CD4-positive, CD25-positive, alpha-beta regulatory T cell (primary cell): Measurements from ENCODE around the gene PGA4. TPM values are rescaled to one million over a fixed set of nuclear protein-coding genes. Genes with fewer than 3 reads are reported as not detected.

ENCODE experiments used
- ATAC-seq, 2 donors: fragments of 150-1000 bp; cut with Tn5 transposase; one replicate each; pipeline ENCODE4 v1.10.0; 2021; ENCODE audit warnings: low read depth in 2 of 2, moderate number of reproducible peaks in 2 of 2, moderate library complexity in 1 of 2
- DNase-seq, 3 donors: peaks; one replicate each; pipeline versions ENCODE4 v3.0.0 to v3.0.0-alpha.2; 2012 to 2022; ENCODE audit warnings: mixed read lengths in 1 of 3
- H3K27ac ChIP-seq: one replicate; pipeline ENCODE4 v1.7.0; 2013; ENCODE audit warnings: mild to moderate bottlenecking, low read length; ENCODE audit not compliant: insufficient read depth, poor library complexity, severe bottlenecking
- H3K27me3 ChIP-seq: one replicate; pipeline ENCODE4 v1.7.0; 2013; ENCODE audit warnings: low read length; ENCODE audit not compliant: control insufficient read depth, insufficient read depth
- H3K36me3 ChIP-seq: one replicate; pipeline ENCODE4 v1.7.0; 2013; ENCODE audit warnings: mild to moderate bottlenecking, low read length, moderate library complexity; ENCODE audit not compliant: control insufficient read depth, insufficient read depth
- H3K4me1 ChIP-seq: 2 replicates; pipeline ENCODE4 v1.7.0; 2013; ENCODE audit warnings: mild to moderate bottlenecking, low read length; ENCODE audit not compliant: insufficient read depth, control insufficient read depth, poor library complexity, severe bottlenecking
- H3K4me3 ChIP-seq: one replicate; pipeline ENCODE4 v1.7.0; 2013; ENCODE audit warnings: low read depth, mild to moderate bottlenecking, low read length, moderate library complexity
- H3K9me3 ChIP-seq, 2 experiments: 1 replicate in 1 of 2; 2 replicates in 1 of 2; pipeline ENCODE4 v1.7.0; 2013; ENCODE audit warnings: low read length in 2 of 2, mild to moderate bottlenecking in 1 of 2, moderate library complexity in 1 of 2; ENCODE audit not compliant: control insufficient read depth in 2 of 2
- H3K27ac Mint-ChIP-seq, 3 donors: one replicate each; pipeline ENCODE4 v1.8.0; 2020 to 2022; ENCODE audit warnings: mild to moderate bottlenecking in 3 of 3, mixed read lengths in 3 of 3, moderate library complexity in 2 of 3
- H3K27me3 Mint-ChIP-seq: one replicate; pipeline ENCODE4 v1.8.0; 2022; ENCODE audit warnings: mild to moderate bottlenecking, mixed read lengths
- H3K36me3 Mint-ChIP-seq: one replicate; pipeline ENCODE4 v1.8.0; 2020; ENCODE audit warnings: mixed read lengths
- H3K4me1 Mint-ChIP-seq, 4 donors: one replicate each; pipeline ENCODE4 v1.8.0; 2020 to 2022; ENCODE audit warnings: mixed read lengths in 4 of 4, mild to moderate bottlenecking in 1 of 4
- H3K4me3 Mint-ChIP-seq, 4 donors: one replicate each; pipeline ENCODE4 v1.8.0; 2020 to 2022; ENCODE audit warnings: mild to moderate bottlenecking in 4 of 4, mixed read lengths in 4 of 4, moderate library complexity in 3 of 4
- H3K9me3 Mint-ChIP-seq, 7 donors: one replicate each; pipeline ENCODE4 v1.8.0; 2020 to 2022; ENCODE audit warnings: mixed read lengths in 7 of 7, mild to moderate bottlenecking in 3 of 7, moderate library complexity in 2 of 7
- polyA plus RNA-seq, 4 donors: library from polyadenylated mRNA; unstranded; fragments of 300-500 nt; fragmentation: Illumina TruSeq; gene quantifications; one replicate each; pipeline ENCODE4 v1.2.3, GENCODE V29; 2021
- total RNA-seq: library from RNA; stranded (reverse); gene quantifications from one replicate; pipeline ENCODE4 v1.2.3, GENCODE V29; 2022

The PGA4 gene
- total and polyA plus RNA-seq, 5 donors from 2014 or later, result not detected

DNA sequence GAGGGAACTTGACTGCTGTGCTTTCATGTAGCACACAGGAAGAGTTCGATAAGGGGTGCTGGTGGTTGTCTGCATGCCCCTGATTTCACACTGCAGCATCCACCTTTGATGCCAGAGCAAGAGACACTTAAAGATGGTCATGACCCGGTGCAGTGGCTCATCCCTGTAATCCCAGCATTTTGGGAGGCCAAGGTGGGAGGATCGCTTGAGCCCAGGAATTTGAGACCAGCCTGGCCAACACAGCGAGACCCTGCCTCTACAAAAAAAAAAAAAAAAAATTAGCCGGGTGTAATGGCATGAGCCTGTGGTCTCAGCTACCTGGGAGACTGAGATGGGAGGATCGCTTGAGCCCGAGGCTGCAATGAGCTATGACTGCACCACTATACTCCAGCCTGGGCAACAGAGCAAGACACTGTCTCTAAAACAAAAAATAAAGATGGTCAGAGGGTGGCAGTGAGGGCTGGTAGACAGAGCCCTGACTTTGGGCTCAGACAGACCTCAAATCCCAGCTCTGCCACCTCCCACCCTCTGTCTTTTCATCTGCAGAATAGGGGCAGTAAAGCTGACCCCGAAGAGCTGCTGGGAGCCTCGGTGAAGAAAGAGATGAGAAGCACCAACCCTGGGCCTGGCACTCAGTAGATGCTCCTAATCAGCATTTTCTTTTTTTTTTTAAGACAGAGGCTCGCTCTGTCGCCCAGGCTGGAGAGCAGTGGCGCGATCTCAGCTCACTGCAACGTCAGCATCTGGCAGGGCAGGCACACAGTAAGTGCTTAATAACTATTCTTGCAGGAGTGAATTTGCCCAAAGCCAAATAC is 55.2 kb downstream of the PGA4 start:
- no peak overlapping the region for H3K27ac ChIP-seq
- no peak for ATAC-seq
- no peak overlapping the region for H3K4me3 Mint-ChIP-seq
- DNase-seq, result no peak
- no peaks in the 10 kb centered on the region for H3K4me1 Mint-ChIP-seq
- peaks cover 0 to 4% (median 0%) of the 10 kb centered on the region in 7 donors for H3K9me3 Mint-ChIP-seq
- no peaks in the 10 kb centered on the region for H3K4me1 ChIP-seq
- no peaks in the 10 kb centered on the region for H3K36me3 Mint-ChIP-seq
- no peaks in the 10 kb centered on the region for H3K9me3 ChIP-seq
- no peaks in the 10 kb centered on the region for H3K36me3 ChIP-seq
- no peak overlapping the region for H3K27ac Mint-ChIP-seq
- H3K27me3 Mint-ChIP-seq, result peaks cover 14% of the 10 kb centered on the region
- H3K4me3 ChIP-seq, result no peak overlapping the region
- H3K27me3 ChIP-seq, result no peaks in the 10 kb centered on the region

DNA sequence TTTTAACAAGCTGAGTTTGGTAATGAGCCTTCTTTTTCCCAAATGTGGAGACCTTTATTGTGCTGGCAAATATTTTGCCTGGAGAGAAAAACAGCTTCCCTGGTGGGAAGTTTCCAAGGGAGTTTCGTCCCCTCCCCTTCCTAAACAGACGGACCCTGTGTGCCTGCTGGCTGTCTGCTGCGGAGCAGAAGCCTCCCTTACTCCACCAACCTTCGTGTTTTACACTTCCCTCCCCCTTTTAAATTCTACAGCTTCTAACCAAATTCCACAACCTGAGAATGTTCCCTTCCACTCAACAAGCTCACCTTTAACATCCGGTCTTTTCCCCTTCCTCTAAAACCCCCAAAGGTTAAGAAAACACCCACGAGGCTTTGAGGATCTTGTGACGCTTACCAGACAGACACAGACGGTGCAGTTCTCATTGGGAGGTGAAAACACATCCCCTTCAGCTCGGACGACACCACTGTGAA is 55.9 kb downstream of the PGA4 start:
- H3K36me3 ChIP-seq, result no peaks in the 10 kb centered on the region
- peaks cover 19% of the 10 kb centered on the region for H3K27me3 Mint-ChIP-seq
- no peak overlapping the region for H3K27ac Mint-ChIP-seq
- no peak overlapping the region for H3K4me3 Mint-ChIP-seq
- no peaks in the 10 kb centered on the region for H3K36me3 Mint-ChIP-seq
- H3K27ac ChIP-seq, result no peak overlapping the region
- H3K27me3 ChIP-seq, result no peaks in the 10 kb centered on the region
- ATAC-seq, result no peak
- no peak overlapping the region for H3K4me3 ChIP-seq
- H3K9me3 ChIP-seq, result no peaks in the 10 kb centered on the region
- no peaks in the 10 kb centered on the region for H3K4me1 Mint-ChIP-seq
- no peak for DNase-seq
- peaks cover 0 to 4% (median 0%) of the 10 kb centered on the region in 7 donors for H3K9me3 Mint-ChIP-seq
- H3K4me1 ChIP-seq, result no peaks in the 10 kb centered on the region

DNA sequence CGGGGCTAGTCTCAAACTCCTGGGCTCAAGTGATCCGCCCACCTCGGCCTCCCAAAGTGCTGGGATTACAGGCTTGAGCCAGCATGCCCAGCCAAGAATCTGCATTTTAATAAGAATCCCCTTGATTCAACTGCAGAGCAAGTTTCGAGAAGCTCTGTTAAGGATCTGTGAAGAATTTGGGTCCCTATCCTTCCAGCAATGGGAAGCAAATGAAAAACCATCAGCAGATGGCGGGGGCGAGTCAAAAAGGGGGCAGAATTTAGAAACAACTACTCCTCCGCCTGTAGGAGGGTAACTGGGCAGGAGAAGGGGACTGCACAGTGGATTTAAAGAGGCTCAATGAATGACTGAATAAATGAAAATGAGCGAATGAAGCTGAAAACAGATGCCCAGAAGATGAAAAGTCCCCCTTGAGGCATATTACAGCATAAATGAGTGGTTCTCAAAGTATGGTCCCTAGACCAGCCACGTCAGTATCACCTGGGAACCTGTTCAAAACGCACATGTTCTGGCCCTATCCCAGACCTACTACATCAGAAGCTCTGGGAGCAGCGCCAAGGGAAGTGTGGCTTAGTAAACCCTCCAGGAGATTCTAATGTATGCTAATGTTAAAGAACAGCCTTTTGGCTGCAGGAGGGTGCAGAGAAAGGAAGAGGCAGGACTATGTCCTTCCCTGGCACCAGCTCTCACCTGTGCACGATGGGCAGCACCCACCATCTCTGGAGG is 58.0 kb downstream of the PGA4 start:
- Mint-ChIP-seq H3K4me1 (no peaks in the 10 kb centered on the region), H3K36me3 (no peaks in the 10 kb centered on the region), H3K27ac (no peak overlapping the region), H3K9me3 (peaks cover 0 to 4% (median 0%) of the 10 kb centered on the region in 7 donors), H3K27me3 (peaks cover 28% of the 10 kb centered on the region), H3K4me3 (no peak overlapping the region)
- H3K4me3 ChIP-seq, result no peak overlapping the region
- ATAC-seq (no peak), DNase-seq (no peak)
- H3K4me1 ChIP-seq, result no peaks in the 10 kb centered on the region
- H3K27ac ChIP-seq, result no peak overlapping the region
- H3K36me3 ChIP-seq, result no peaks in the 10 kb centered on the region
- peaks cover 2% of the 10 kb centered on the region for H3K27me3 ChIP-seq
- no peaks in the 10 kb centered on the region for H3K9me3 ChIP-seq

DNA sequence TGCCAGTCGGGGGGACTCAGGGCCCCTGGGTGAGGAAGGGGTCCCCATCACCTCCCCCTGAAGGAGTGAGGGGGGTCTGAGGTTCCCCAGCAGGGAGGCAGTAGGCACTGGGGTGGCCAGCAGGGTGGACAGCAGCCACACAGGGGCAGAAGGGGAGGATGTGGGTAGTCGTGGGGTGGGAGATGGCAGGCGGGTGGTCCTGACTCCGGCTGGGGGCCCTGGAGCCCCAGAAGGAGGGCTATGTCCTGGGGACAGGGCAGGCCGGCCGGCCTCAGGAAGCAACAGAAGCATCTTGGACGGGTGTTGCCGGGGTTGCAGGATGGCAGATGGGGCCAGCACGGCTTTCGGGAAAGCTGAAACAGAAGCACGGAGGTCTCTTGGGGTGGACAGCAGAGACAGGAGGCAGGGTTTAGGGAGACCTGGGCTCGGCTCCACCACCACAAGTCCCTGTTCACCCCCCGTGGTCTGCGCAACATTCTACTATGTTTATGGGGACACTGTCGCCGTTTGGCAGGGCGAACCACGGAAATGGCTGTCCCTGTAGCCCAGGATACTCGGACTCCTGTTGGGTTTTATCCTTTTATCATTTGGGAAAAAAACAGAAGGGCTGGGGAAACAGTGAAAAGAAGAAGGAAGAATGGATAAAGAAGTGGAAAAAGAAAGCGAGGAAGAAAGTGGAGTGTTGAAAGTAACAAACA is 58.9 kb downstream of the PGA4 start:
- H3K36me3 ChIP-seq, result no peaks in the 10 kb centered on the region
- Mint-ChIP-seq H3K4me3 (no peak overlapping the region), H3K27me3 (peaks cover 28% of the 10 kb centered on the region)

More for the DNA sequence above, 58.9 kb downstream of the PGA4 start:
- no peak for ATAC-seq
- no peaks in the 10 kb centered on the region for H3K36me3 Mint-ChIP-seq
- peaks cover 2% of the 10 kb centered on the region for H3K27me3 ChIP-seq
- no peaks in the 10 kb centered on the region for H3K4me1 ChIP-seq
- no peaks in the 10 kb centered on the region for H3K4me1 Mint-ChIP-seq
- no peak overlapping the region for H3K4me3 ChIP-seq
- peaks cover 0 to 4% (median 0%) of the 10 kb centered on the region in 7 donors for H3K9me3 Mint-ChIP-seq
- H3K27ac Mint-ChIP-seq, result no peak overlapping the region
- H3K27ac ChIP-seq, result no peak overlapping the region
- DNase-seq, result no peak
- H3K9me3 ChIP-seq, result no peaks in the 10 kb centered on the region

Other genes starting within 250 kb of the PGA4 start
- gene CD5, start 119.9 kb upstream of the PGA4 start, total RNA-seq, result 390 TPM
- gene CD5, start 119.9 kb upstream of the PGA4 start, polyA plus RNA-seq, result 100 to 1,000 TPM; 150 to 253 (median 213) TPM
- 2.8 TPM for gene VPS37C, start 60.9 kb upstream of the PGA4 start, total RNA-seq
- under 1 TPM; 0.30 to 0.68 (median 0.60) TPM for gene VPS37C, start 60.9 kb upstream of the PGA4 start, polyA plus RNA-seq
- gene PGA3, start 18.8 kb upstream of the PGA4 start, total RNA-seq, result not detected
- gene PGA3, start 18.8 kb upstream of the PGA4 start, polyA plus RNA-seq, result not detected
- not detected for gene PGA5, start 18.8 kb downstream of the PGA4 start, total RNA-seq
- gene PGA5, start 18.8 kb downstream of the PGA4 start, polyA plus RNA-seq, result not detected
- gene VWCE, start 73.0 kb downstream of the PGA4 start, total RNA-seq, result 0.94 TPM
- not detected for gene VWCE, start 73.0 kb downstream of the PGA4 start, polyA plus RNA-seq
- gene DDB1, start 110.8 kb downstream of the PGA4 start, total RNA-seq, result 155 TPM
- gene DDB1, start 110.8 kb downstream of the PGA4 start, polyA plus RNA-seq, result 100 to 1,000 TPM; 117 to 158 (median 126) TPM
- gene TKFC, start 110.9 kb downstream of the PGA4 start, total RNA-seq, result 29.6 TPM
- 10 to 100 TPM; 29.2 to 33.2 (median 32.1) TPM for gene TKFC, start 110.9 kb downstream of the PGA4 start, polyA plus RNA-seq
- gene CYB561A3, start 139.5 kb downstream of the PGA4 start, total RNA-seq, result 29.5 TPM
- gene CYB561A3, start 139.5 kb downstream of the PGA4 start, polyA plus RNA-seq, result 10 to 100 TPM; 54.7 to 70.2 (median 59.3) TPM
- gene TMEM138, start 140.0 kb downstream of the PGA4 start, total RNA-seq, result 48.6 TPM
- 10 to 100 TPM; 59.8 to 73.2 (median 62.0) TPM for gene TMEM138, start 140.0 kb downstream of the PGA4 start, polyA plus RNA-seq
- gene TMEM216, start 170.2 kb downstream of the PGA4 start, total RNA-seq, result 10.3 TPM
- 10 to 100 TPM; 48.2 to 69.3 (median 59.0) TPM for gene TMEM216, start 170.2 kb downstream of the PGA4 start, polyA plus RNA-seq
- 111 TPM for gene CPSF7, start 207.6 kb downstream of the PGA4 start, total RNA-seq
- 10 to 100 TPM; 23.5 to 32.0 (median 25.4) TPM for gene CPSF7, start 207.6 kb downstream of the PGA4 start, polyA plus RNA-seq
- gene SDHAF2, start 207.8 kb downstream of the PGA4 start, total RNA-seq, result 36.7 TPM
- gene SDHAF2, start 207.8 kb downstream of the PGA4 start, polyA plus RNA-seq, result 100 to 1,000 TPM in 2 of 4 donors, 10 to 100 TPM in 2; 92.9 to 127 (median 105) TPM